Lung (tissue), 12 donors: ENCODE measurements around the gene OBSCN. TPM values are rescaled to one million over a fixed set of nuclear protein-coding genes. Genes with fewer than 3 reads are reported as not detected.

Experiments
- ATAC-seq: fragments of 200-7000 bp; cut with Tn5 transposase; one replicate; pipeline ENCODE4 v1.9.1; 2020; ENCODE audit warnings: moderate number of reproducible peaks; ENCODE audit not compliant: insufficient read depth, low FRiP score
- DNase-seq, 3 donors: peaks; one replicate each; pipeline ENCODE4 v3.0.0-alpha.2; 2013 to 2017
- H3K27ac ChIP-seq, 2 donors: one replicate each; pipeline ENCODE4 v1.5.1; 2013; ENCODE audit warnings: mild to moderate bottlenecking in 2 of 2, moderate library complexity in 2 of 2, control low read depth in 1 of 2, inconsistent platforms in 1 of 2, low read depth in 1 of 2, low read length in 1 of 2
- H3K27me3 ChIP-seq, 3 donors: one replicate each; pipeline ENCODE4 v1.5.1; 2013; ENCODE audit warnings: low read length in 2 of 3; ENCODE audit not compliant: control insufficient read depth in 3 of 3, insufficient read depth in 3 of 3
- H3K36me3 ChIP-seq, 4 donors: one replicate each; pipeline ENCODE4 v1.5.1; 2013; ENCODE audit warnings: low read length in 4 of 4, mild to moderate bottlenecking in 1 of 4, moderate library complexity in 1 of 4; ENCODE audit not compliant: control insufficient read depth in 4 of 4, insufficient read depth in 4 of 4
- H3K4me1 ChIP-seq, 5 donors: one replicate each; pipeline ENCODE4 v1.5.1; 2013; ENCODE audit warnings: low read length in 5 of 5, mild to moderate bottlenecking in 2 of 5, moderate library complexity in 1 of 5; ENCODE audit not compliant: control insufficient read depth in 5 of 5, insufficient read depth in 5 of 5
- H3K4me3 ChIP-seq: one replicate; pipeline ENCODE4 v1.5.1; 2013; ENCODE audit warnings: mild to moderate bottlenecking, control low read depth, moderate library complexity
- H3K9ac ChIP-seq, 2 donors: one replicate each; pipeline ENCODE4 v1.5.1; 2013; ENCODE audit warnings: low read length in 2 of 2, control low read depth in 1 of 2; ENCODE audit not compliant: insufficient read depth in 1 of 2
- H3K9me3 ChIP-seq, 4 donors: one replicate each; pipeline ENCODE4 v1.5.1; 2013; ENCODE audit warnings: low read length in 3 of 4, mild to moderate bottlenecking in 1 of 4, moderate library complexity in 1 of 4; ENCODE audit not compliant: control insufficient read depth in 4 of 4, insufficient read depth in 3 of 4
- WGBS, 2 donors: extraction: QIAGEN DNeasy Blood & Tissue Kit; methylation state at CpG; one replicate each; pipeline ENCODE4 v1.1.7; 2013; 5-methylcytosine and 5-hydroxymethylcytosine counted together
- polyA plus RNA-seq, 2 donors: library from polyadenylated mRNA; stranded (reverse); fragments of 200-250 nt; gene quantifications; one replicate each; pipeline ENCODE4 v1.2.1, GENCODE V29; 2013
- total RNA-seq, 2 donors: library from RNA; depleted of rRNA in 1 of 2; stranded (reverse); fragments of >200 nt in 1 of 2; gene quantifications; one replicate each; pipeline ENCODE4 v1.2.1, GENCODE V29; 2014 to 2021
- TF ChIP-seq, protein P1 (sequence below): IDR thresholded peaks from 2 replicates; pipeline ENCODE4 v1.5.1; 2012; ENCODE audit warnings: mild to moderate bottlenecking; ENCODE audit errors: control extremely low read depth, extremely low read depth
- donor health status: control.
- donor health status: control.
- donor health status: Bipolar disorder and iron deficiency.
- donor health status: healthy.
- donor health status: DM: yes; HTN: yes; CAD: no.

OBSCN gene
- total and polyA plus RNA-seq, 4 donors, result 5.1 to 47.3 (median 25.4) TPM

DNA sequence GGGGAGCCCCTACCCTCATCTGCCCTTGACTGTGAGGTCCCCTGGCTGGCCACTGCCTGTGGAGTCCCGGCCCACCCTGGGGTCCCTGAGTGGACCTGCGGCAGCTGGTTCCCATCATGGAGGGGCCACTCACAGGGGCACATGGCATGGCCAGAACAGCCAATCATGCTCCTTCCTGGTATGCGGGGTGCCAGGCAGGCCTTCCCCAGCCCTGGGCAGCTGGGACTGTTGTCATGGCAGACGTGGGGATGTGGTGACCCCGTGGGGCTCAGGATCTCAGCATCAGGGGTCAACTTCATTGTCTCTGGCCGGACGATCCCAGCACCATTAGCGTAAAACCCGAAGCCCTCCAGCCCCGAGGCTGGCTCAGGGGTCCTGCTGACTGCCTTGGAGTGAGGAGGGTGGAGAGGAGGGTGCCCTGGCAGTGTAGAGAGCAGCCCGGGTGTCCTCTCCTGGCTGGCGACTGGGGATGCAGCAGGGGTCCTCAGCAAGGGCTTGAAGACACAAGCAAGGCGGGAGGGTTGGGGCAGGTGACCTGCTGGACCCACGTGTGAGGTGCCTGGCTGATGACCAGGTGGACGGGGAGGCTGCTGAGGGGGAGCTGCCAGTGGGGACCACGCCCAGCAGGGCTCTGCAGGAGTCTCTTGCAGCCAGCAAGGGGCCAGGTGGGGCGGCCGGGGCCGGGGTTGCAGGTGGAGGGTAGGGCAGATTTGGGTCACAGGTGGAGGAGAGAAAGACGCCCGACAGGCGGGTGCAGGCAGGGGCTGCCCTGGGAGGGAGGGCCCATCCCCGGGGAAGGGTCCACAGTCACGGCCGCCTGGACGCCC lies 153.7 kb downstream of the OBSCN start:
- Histone ChIP-seq H3K27ac (peak overlapping the region in 1 of 2 donors; percentile 24), H3K27me3 (no peaks in the 10 kb centered on the region), H3K4me3 (no peak overlapping the region), H3K9ac (no peak overlapping the region), H3K36me3 (peaks cover 0 to 3% (median 0%) of the 10 kb centered on the region in 4 donors), H3K9me3 (no peaks in the 10 kb centered on the region), H3K4me1 (no peaks in the 10 kb centered on the region)
- ATAC-seq (no peak), DNase-seq (no peak)
- WGBS, 2 donors, result 81 to 89% methylated on average over 19 to 26 of the region's 26 CpGs
- TF ChIP-seq, protein P1, sequence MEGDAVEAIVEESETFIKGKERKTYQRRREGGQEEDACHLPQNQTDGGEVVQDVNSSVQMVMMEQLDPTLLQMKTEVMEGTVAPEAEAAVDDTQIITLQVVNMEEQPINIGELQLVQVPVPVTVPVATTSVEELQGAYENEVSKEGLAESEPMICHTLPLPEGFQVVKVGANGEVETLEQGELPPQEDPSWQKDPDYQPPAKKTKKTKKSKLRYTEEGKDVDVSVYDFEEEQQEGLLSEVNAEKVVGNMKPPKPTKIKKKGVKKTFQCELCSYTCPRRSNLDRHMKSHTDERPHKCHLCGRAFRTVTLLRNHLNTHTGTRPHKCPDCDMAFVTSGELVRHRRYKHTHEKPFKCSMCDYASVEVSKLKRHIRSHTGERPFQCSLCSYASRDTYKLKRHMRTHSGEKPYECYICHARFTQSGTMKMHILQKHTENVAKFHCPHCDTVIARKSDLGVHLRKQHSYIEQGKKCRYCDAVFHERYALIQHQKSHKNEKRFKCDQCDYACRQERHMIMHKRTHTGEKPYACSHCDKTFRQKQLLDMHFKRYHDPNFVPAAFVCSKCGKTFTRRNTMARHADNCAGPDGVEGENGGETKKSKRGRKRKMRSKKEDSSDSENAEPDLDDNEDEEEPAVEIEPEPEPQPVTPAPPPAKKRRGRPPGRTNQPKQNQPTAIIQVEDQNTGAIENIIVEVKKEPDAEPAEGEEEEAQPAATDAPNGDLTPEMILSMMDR, result no peak

DNA sequence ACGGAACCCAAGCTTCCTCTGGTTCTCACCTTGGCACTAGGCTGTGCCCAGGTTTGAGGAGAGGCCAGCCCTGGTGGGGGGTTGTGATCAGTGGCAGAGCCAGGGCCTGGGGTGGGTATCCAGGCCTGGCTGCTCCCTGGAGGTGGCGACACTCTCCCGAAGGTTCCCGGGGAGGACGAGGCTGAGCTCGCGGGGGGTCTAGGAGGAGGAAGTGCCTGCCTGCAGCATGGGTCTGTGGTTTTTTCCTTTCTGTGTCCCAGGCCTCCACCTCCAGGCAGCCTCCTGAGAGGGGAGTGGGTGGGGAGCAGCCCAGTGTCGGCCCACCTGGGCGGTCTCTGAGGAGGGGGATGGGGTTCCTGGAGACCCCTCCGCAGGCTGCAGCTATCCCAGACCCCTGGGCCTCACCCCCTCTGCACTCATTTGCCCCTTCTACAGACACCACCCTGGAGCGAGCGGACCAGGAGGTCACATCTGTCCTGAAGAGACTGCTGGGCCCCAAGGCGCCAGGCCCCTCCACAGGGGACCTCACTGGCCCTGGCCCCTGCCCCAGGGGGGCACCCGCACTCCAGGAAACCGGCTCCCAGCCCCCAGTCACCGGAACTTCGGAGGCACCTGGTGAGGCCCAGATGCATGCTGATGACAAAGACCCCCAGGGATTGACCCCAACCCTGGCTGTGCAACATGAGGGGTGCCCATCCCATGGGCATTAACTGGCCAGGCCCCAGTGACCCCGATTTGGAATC lies 154.5 kb downstream of the OBSCN start:
- WGBS, 2 donors, result 78 to 81% methylated on average over 18 of the region's 18 CpGs
- H3K9me3 ChIP-seq, result no peaks in the 10 kb centered on the region
- H3K4me3 ChIP-seq, result no peak overlapping the region
- no peaks in the 10 kb centered on the region for H3K27me3 ChIP-seq
- H3K27ac ChIP-seq, result no peak overlapping the region
- DNase-seq (no peak), ATAC-seq (no peak)
- H3K4me1 ChIP-seq, result no peaks in the 10 kb centered on the region
- peaks cover 0 to 3% (median 0%) of the 10 kb centered on the region in 4 donors for H3K36me3 ChIP-seq
- no peak overlapping the region for H3K9ac ChIP-seq
- TF ChIP-seq, protein P1, result no peak

DNA sequence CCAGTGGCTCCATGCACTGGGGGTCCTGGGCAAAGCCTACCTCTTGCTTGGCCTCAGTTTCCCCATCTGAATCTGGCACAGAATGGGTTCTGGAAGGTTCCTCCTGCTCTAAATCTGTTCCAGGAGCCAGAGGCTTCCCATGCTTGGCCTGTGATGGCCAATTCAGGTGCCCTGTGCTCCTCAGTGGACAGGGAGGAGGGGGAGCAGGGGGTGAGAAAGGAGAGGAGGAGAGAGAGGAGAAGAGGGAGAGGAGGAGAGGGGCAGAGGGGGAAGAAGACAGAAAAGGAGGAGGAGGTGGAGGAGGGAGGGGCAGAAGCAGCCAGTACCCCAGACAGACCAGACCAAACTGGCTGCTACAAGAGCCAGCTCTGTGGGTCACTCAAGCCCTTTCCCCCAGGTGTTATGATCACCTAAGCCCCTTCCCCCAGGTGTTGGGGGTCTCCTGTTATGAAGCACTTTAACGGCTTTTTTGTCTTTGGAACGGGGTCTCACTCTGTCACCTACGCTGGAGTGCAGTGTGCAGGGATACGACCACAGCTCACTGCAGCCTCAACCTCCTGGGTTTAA lies 155.1 kb downstream of the OBSCN start:
- Histone ChIP-seq H3K4me3 (no peak overlapping the region), H3K27me3 (no peaks in the 10 kb centered on the region), H3K4me1 (peaks cover 0 to 1% (median 0%) of the 10 kb centered on the region in 5 donors), H3K9me3 (no peaks in the 10 kb centered on the region), H3K27ac (no peak overlapping the region), H3K9ac (no peak overlapping the region), H3K36me3 (peaks cover 0 to 3% (median 0%) of the 10 kb centered on the region in 4 donors)
- 88 to 93% methylated on average over 4 of the region's 4 CpGs for WGBS, 2 donors
- DNase-seq, result no peak
- no peak for ATAC-seq
- TF ChIP-seq, protein P1, result no peak
